IPS DF 4.7 (cell line): Measurements from ENCODE around the gene PPM1H.

Experiments
- DNase-seq: peaks from one replicate; pipeline ENCODE4 v3.0.0-alpha.2; 2013; ENCODE audit warnings: low spot score; ENCODE audit errors: extremely low read depth

The PPM1H gene

DNA sequence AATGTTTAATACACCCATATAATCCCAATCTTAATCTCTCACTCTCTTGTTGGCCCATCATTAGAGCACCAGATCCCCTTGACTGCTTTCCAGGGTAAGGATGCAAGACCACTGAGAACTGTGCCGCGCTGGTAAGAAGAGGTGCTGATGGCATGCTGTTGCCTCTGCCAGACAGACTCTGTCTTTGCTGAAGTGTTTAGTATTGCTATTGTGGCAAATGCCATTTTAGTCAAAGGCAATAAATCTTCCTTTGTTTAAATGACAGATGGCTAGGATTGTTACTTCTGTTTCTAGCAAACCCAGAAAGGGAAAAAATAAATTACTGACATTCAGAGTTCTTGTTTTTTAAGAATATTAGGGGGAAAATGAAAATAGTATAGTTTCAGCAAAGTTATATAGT is 316.0 kb downstream of the PPM1H start:
- DNase-seq = no peak

DNA sequence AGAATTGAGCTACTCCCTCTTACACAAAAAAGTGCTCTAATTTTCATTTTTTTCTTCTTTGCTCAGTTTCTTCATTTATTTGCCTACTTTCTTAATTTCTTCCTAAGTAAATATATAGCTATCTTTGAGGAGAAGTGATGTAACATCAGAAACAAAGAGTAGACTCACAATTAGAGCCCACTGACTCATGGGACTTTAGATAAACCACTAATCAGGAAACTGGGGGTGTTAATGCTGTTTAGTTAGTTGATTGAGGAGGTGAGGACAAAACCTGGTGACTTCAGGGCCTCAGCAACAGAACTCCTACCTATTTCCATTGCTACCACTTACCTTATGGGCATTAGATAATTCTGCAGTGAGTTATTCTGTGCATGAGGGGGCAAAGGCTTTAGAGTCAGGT is 316.6 kb downstream of the PPM1H start:
- no peak for DNase-seq

DNA sequence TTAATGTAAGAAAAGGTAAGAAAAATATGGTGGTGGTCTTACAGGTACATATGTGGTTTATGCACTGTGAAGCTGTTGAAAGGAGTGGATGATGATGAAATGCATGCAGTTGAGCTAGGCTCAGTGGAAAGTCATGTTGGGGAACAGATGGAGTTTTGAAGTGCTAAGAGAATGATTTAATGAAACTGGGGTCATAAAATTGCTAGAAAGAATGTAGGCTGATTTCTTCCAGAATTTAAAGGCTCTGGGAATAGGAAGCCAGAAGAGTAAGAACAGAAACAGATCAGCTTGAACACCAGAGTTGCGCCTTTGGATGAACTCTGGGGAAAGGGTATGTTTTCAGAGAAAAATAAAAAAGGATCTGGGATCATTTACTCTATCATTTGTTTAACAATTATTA is 321.9 kb downstream of the PPM1H start:
- no peak for DNase-seq

DNA sequence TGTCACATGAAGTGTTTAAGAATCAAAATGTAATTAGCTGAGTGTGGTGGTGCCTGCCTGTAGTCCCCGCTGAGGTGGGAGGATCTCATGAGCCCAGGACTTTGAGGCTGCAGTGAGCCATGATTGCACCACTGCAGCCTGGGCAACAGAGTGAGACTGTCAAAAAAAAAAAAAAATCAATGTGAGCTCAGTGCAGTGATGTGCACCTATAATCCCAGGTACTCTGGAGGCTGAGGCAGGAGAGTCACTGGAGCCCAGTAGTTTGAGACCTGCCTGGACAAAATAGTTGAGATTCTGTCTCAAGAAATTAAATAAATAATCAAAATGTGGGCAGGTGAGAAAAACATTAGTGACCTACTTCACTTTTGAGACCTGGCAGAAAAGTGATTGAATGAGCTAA is 328.3 kb downstream of the PPM1H start:
- no peak for DNase-seq

DNA sequence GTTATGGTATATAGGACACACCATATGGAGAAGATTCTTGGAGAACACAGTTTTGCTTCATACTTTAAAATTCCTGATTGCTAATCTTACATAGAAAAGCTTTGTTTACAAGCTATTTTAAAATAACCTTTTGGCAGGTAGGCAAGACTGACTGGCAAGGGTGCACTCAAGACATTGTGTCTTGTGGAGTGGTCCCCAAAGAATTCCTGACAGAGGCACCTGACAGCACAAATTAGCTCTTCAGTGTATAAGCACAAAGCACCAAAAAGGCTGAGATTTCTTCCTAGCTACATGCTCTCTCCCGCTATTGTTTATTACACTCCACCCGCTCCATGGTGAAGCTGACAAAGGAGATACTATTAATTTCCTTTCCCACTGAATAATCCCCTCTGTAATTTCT is 329.0 kb downstream of the PPM1H start:
- DNase-seq = no peak

DNA sequence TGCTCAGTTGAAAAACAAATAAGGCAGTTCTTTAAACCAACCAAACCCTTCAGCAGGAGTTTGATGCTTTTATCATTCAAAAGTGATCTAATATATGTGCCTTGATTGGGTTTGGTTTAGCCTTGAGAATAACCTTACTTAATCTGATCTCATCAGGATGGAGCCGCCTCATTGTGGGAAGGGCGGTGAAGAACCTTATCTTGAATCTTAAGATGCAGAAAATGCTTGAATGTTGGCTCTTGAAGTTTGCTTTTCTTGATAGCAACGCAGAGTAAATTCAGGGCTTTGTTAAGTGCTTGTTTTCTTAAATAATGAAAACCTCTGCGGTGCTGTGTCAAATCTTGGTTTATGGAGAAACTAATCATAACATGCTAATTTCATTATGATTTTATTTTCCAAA is 330.1 kb downstream of the PPM1H start:
- no peak for DNase-seq

DNA sequence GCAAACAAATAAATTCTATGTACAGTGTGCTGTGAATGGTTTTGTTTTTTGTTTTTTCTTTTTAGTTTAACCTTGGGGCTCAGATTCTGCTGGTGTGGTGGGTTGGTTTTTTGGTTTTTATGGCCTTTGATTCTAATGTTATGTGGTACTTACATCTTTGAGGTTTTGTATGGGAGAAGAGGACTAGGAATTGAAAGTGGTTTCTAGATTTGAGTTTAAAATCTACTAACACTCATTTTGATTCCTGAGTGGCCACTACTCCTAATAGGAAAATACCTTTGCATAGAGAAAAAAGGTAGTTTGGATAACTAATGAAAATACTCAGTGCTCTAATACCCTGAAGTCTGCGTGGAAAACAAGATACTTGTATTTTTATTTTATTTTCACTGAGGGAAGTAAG is 330.6 kb downstream of the PPM1H start:
- no peak for DNase-seq

DNA sequence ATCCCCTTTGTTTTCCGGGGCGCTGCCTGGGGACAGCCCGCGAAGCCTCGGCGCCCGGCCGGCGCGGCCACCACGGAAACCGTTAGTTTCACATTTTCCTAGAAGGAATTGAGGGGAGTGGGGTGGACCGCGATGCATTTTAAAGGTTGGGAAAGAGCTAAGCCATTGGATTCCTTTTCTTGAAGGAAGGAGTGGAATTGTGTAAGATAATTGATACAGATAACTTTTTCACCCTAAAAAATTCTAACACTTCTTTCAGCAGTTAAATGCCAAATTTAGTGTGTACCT is 331.2 kb downstream of the PPM1H start:
- no peak for DNase-seq

DNA sequence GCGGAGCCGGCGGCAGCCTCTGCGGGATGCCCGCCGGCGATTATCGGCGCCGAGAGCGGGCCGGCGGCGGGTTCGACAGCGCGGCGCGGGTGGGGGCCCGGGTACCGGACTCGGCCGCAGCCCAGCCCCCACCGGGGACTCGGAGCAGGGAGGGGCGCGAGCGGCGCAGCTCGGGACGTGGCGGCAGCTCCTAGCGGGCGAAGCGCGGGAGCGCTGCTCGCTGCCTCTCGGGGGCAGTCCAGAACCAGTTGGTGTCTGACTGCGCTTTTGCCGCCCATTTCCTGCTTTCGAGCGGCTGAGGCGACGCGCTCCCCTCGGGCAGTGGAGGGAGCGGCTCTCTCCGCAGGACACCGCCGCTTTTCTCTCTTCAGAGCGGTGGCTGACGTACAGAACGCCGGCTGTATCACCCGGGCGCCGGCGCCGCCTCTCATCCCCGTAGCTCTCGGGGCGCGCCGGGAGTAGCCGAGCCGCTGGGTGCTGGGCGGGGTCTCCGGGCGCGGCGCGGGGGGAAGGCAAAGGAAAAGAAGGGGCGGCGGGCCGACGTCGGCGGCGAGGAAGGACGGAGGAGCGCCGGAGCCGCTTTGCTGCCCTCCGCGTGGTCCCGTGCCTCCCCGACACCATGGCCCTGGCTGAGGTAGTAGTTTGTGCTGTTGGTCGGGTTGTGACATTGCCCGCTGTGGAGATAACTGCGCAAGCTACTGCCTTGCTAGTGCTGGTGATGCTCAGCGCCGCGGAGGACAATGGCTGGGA is 331.7 kb downstream of the PPM1H start:
- no peak for DNase-seq

DNA sequence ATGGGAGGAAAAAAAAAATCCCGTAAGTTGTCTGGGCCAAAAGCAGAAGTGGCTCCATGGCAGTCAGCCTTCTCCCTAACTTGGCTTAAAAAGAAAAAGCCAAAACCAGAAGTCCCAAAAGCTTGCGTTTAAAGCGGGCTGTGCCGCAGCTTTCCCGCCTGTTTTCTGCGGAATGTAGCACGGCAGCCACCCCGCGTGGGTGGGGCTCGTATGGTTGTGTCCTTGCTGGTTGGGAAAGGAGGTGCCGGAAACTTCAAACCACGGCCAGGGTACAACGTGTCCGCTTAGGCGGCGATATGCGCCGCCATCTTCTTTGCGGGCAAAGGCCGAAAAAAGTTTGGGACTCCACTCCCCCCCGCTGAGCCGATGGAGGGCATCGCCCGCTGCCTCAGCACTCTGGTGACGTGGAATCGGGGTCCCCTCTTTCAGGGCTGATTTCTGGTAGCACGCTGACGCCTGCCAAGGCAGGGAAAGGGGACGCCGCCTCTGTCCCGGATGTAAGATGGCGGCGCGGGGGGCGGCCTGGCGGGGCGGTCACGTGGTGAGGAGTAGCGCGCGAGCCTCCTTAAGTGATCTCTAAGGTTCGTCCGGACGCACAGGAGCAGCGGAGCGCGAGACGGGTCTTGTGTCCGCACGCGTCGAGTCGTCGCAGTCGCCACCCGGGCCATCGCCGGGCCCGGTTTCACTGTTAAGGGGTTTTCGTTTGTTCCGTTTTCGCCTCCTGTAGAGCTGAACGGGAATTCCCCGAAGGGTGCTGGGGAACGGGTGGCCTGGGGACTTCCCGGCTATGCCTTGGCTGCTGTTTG is 332.5 kb downstream of the PPM1H start:
- no peak for DNase-seq

DNA sequence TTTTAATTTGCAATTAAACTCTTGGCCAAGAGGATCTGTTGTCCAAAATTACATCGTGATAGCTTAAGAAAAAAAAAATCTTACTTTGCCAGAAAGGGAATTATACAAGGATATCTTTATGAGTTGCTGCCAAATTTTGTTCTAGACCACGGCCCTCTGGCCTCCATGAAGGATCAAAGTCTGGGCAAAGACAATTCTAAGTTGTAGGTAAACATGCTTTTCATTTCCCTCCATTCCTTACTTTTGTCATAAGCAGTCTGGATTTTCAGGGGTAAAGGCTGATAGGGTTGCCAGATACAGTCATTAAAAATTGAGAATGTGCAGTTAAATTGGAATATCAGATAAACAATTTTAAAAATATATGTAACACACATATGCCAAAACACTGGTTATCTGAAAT is 333.2 kb downstream of the PPM1H start:
- no peak for DNase-seq

DNA sequence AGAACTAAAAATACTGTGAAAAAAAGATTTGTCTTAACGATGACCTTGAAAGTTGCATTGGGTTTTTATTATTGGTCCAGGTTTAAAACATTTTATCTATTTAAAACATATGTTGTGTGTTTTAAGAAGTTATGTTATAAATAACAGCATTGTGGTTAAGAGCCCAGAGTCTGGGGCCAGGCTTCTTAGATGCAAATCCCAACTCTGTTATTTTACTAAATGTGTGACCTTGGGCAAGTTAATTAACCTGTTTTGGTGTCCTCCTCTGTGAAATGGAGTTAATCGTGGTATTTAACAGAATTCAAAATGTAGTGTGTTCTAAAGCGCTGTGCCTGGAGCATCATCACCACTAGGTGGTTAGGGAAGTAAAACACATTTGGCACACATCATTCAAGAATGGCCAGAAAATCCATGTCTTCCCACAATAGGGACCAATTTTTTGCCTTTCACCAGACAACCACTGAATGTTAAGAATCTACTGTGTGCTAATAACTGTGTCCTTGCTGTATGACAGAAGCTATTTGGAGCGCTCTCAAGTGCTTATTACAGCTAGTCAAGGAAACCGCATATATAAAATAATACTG is 335.0 kb downstream of the PPM1H start:
- DNase-seq = no peak

DNA sequence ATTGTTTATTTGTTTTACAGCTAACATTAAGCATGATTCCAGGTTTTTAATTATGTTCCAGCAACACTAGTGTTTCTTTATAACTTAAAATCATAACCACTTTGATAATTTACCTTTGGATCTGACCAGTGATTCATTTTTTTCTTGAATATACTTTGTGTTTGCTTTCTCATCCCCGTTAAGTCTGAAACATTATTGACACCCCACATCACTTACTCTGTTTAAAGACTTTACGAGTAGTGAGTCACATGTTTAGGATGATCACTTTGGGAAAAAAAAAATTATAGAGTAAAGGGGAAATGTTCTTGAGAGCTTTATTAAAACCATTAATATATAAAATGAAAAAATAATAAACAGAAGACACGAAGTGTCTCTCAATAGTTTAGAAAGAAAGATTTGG is 336.1 kb downstream of the PPM1H start:
- no peak for DNase-seq

DNA sequence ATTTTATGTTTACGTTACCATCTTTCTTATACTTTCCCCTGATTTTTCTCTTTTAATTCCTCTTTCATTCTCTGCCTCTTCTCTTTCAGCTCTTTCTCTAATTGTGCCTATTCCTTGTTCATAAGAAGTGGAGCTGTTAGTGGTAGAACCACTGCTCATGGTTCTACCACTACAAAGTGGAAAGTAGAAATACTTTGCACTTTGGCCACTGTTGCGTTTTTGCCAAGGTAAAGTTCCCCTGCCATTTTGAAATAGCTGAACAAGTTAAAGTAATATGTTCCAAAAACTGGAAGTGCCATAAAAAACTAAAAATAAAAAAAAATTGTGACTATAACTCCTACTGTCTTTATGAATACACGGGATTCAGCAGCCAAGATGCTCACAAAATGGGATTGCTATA is 337.7 kb downstream of the PPM1H start:
- no peak for DNase-seq
